Adrenal gland (tissue), 5 donors: Measurements from ENCODE around the gene ATF6.

Source experiments
- CTCF ChIP-seq, 6 experiments: fragments of 450-650 bp in 4 of 6; fragments of 200-600 bp in 2 of 6; sonication (generic) in 1 of 6; IDR thresholded peaks; 1 replicate in 5 of 6; 2 replicates in 1 of 6; pipeline versions ENCODE4 v1.5.1 to v1.8.0; 2016 to 2021; ENCODE audit warnings: antibody characterized with exemption in 6 of 6, mild to moderate bottlenecking in 2 of 6, moderate library complexity in 1 of 6
- POLR2A ChIP-seq, 2 donors: fragments of 450-650 bp; IDR thresholded peaks; one replicate each; pipeline ENCODE4 v1.6.1; 2017; ENCODE audit warnings: antibody characterized with exemption in 2 of 2, mild to moderate bottlenecking in 2 of 2, moderate library complexity in 1 of 2
- donor health status: DM: no; HTN: no; CAD: no.

- TF ChIP-seq POLR2A (IDR thresholded peaks at IDR 0.05) = no peak
- TF ChIP-seq CTCF (IDR thresholded peaks at IDR 0.05) = no peak
These were observed 232.7 kb downstream of the ATF6 start for GRCh38 chr1:161998811-161999210.
